ENCODE measurements around the gene TSPAN18. TPM values are rescaled to one million over a fixed set of nuclear protein-coding genes. Genes with fewer than 3 reads are reported as not detected.

The TSPAN18 gene
- total RNA-seq, 1 donor from 2014 or later = 38.4 TPM

DNA sequence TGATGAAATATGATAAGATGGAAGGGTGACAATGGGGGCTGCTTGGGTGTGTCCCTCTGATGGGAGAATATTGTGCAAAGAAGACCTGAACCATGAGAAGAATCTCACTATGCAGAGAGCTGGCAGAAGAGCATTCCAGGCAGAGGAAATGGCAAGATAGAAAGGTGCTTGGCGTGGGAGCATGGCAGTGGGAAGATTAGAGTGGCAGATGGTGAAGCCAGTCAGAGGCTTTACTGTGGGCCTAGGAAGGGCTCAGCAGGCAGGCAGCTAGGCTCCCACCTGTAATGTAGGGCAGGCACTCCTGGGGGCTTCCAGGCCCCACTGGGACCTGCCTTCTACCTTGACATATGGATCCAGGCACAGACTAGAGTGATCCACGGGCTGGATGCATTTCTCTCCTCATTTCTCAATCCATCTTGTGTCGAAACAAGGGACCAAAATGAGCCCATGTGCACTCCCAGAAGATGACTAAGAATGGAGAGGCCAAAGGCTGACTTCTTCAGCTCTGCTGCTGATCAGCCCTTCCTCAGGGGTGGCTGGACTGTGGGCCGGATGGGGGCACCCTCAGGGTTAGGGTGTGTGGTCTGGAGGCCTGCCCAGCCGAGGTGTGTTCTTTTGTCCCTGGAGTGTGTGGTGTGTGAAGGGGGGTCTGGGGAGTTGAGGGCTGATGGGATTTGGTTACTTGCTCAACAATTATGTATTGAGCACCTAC is 88.3 kb downstream of the TSPAN18 start:
- Histone ChIP-seq H3K9me3 (no peaks in the 10 kb centered on the region), H3K27me3 (ENCODE audit: low read depth) (no peaks in the 10 kb centered on the region), H3K4me3 (no peak overlapping the region), H3K36me3 (no peaks in the 10 kb centered on the region), H3K4me1 (peaks cover 29% of the 10 kb centered on the region), H3K27ac (no peak overlapping the region)
- TF ChIP-seq, protein P1, sequence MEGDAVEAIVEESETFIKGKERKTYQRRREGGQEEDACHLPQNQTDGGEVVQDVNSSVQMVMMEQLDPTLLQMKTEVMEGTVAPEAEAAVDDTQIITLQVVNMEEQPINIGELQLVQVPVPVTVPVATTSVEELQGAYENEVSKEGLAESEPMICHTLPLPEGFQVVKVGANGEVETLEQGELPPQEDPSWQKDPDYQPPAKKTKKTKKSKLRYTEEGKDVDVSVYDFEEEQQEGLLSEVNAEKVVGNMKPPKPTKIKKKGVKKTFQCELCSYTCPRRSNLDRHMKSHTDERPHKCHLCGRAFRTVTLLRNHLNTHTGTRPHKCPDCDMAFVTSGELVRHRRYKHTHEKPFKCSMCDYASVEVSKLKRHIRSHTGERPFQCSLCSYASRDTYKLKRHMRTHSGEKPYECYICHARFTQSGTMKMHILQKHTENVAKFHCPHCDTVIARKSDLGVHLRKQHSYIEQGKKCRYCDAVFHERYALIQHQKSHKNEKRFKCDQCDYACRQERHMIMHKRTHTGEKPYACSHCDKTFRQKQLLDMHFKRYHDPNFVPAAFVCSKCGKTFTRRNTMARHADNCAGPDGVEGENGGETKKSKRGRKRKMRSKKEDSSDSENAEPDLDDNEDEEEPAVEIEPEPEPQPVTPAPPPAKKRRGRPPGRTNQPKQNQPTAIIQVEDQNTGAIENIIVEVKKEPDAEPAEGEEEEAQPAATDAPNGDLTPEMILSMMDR (IDR thresholded peaks at IDR 0.05) = no peak
- DNase-seq = no peak
- intact Hi-C loops (cut with DNase I) = no loop called here
- ATAC-seq = no peak

DNA sequence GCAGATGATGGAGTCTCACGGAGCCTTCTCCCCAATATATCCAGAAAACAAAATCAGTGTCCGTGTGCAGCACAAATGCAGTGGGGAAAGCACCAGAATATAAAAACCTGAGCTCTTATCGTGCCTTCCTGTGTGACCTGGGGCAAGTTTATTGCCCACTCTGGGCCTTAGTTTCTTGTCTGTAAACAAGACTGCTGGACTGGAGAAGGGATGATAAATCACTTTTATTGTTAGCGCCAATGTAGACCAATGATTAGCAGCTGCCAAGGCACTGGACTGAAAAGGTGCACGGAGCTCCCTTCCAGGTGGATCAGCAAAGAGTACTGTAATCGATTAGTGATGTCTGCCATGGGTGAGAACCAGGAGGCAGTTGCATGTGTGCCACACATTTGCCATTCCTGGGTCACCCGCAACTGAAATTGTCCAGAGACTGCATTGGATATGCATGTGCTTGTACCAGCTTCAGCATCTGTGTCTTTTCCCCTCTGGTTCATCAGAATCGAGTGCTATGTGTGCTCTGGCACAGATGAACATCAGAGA is 89.2 kb downstream of the TSPAN18 start:
- ATAC-seq = no peak
- DNase-seq = no peak
- Histone ChIP-seq H3K36me3 (no peaks in the 10 kb centered on the region), H3K9me3 (no peaks in the 10 kb centered on the region), H3K4me3 (no peak overlapping the region), H3K4me1 (peaks cover 23% of the 10 kb centered on the region), H3K27ac (no peak overlapping the region), H3K27me3 (ENCODE audit: low read depth) (no peaks in the 10 kb centered on the region)
- intact Hi-C loops (cut with DNase I) = no loop called here
- TF ChIP-seq, protein P1 (IDR thresholded peaks at IDR 0.05) = no peak

DNA sequence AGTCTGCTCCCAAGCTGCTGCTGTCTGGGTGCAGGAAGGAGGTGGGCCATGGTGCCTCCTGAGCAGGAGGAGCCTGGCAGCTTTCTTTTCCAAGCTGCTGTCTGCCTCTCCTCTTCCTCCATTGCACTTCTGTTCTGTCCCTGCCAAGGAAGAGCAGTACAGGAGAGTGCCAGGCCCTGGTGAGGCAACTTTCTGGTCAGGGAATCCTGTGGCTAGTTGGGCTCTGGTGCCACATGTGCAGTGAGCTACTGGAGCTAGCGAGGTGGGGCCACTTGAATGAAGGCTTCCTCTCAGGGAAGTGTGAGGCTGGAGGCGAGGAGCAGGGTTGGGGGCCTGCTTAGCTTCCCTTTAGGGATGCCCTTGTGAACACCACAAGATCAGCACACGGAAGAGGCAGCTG is 90.0 kb downstream of the TSPAN18 start:
- Histone ChIP-seq H3K4me1 (peaks cover 20% of the 10 kb centered on the region), H3K27ac (no peak overlapping the region), H3K27me3 (ENCODE audit: low read depth) (no peaks in the 10 kb centered on the region), H3K9me3 (no peaks in the 10 kb centered on the region), H3K4me3 (no peak overlapping the region), H3K36me3 (no peaks in the 10 kb centered on the region)
- ATAC-seq (no peak), DNase-seq (no peak)
- intact Hi-C loops (cut with DNase I) = no loop called here
- TF ChIP-seq, protein P1 (IDR thresholded peaks at IDR 0.05) = no peak

DNA sequence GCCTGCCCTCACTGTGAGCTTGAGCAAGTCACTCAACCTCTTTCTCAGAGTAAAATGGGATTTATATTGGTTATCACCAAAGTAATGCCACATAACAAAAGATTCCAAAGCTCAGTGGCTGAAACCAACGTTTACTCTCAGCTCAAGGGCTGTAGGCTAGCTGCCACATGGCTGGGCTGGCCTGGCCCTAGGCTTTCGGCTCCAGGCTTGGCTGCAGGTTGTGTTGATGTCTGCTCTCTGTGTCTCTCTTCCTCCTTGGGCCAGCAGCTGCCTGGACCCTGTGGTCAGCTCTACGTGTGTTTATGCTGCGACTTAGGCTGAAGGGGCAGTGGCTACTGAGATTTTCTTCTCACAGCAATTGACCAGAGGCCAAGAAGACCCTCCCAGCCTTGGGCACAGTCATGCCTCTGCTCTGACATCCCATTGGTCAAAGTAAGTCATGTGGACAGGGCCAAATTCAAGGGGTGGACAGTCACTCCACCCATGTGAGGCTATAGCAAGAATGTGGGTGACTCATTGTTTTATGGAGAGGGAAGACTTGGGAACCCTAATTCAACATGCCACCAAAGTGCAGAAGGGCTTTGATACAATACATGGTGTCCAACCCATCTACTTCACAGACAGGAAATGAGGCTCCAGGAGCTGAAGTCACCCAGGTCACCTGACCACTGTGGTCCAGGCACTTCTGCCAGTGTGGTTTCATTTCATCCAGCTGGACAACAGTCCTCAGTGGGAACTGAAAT is 90.6 kb downstream of the TSPAN18 start:
- H3K27ac ChIP-seq = no peak overlapping the region
- ATAC-seq = no peak
- no peaks in the 10 kb centered on the region for H3K27me3 ChIP-seq (ENCODE audit: low read depth)
- H3K4me3 ChIP-seq = no peak overlapping the region
- intact Hi-C loops (cut with DNase I) = no loop called here
- no peaks in the 10 kb centered on the region for H3K9me3 ChIP-seq
- TF ChIP-seq, protein P1 (IDR thresholded peaks at IDR 0.05) = no peak
- no peak for DNase-seq
- H3K36me3 ChIP-seq = no peaks in the 10 kb centered on the region
- H3K4me1 ChIP-seq = peaks cover 15% of the 10 kb centered on the region

DNA sequence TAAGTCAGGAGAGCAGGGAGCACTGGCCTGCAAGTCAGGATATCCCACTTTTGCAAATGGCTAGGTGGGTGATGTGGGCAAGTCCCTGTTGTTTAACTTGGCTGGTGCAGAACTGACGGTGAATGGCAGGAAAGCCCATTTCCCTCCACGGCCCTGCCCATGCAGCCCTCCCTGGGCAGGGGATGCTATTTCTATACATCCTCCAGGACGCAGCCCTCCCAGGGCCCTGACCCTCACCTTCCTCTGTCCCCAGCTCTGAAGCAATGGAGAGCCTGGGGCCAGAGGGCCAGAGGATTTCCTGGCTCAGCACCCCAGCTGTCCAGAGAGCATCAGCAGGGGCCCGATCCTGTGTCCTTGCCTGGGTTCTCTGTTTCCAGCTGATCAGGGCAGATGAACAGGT is 91.3 kb downstream of the TSPAN18 start:
- no peaks in the 10 kb centered on the region for H3K27me3 ChIP-seq (ENCODE audit: low read depth)
- intact Hi-C loops (cut with DNase I) = no loop called here
- H3K4me1 ChIP-seq = peaks cover 7% of the 10 kb centered on the region
- no peak overlapping the region for H3K27ac ChIP-seq
- H3K4me3 ChIP-seq = no peak overlapping the region
- H3K36me3 ChIP-seq = no peaks in the 10 kb centered on the region
- no peaks in the 10 kb centered on the region for H3K9me3 ChIP-seq
- TF ChIP-seq, protein P1 (IDR thresholded peaks at IDR 0.05) = no peak
- DNase-seq = no peak
- ATAC-seq = peak in 1 of 2 donors; percentile 39

All from lower lobe of right lung (tissue), 2 donors.